Loucy (cell line): ENCODE measurements around the gene HAL.

Experiments
- H2AFZ ChIP-seq: fragments of 200-600 bp; sonication (generic); 2 replicates; pipeline ENCODE4 v1.6.0; 2016; ENCODE audit warnings: antibody characterized with exemption, mild to moderate bottlenecking, low read length, moderate library complexity
- H3F3A ChIP-seq: fragments of 200-600 bp; 2 replicates; pipeline ENCODE4 v1.6.0; 2016; ENCODE audit warnings: antibody characterized with exemption, low read depth, mild to moderate bottlenecking
- H3K27me3 ChIP-seq: fragments of 200-600 bp; sonication (generic); 2 replicates; pipeline ENCODE4 v1.6.1; 2014; ENCODE audit warnings: low read length, mild to moderate bottlenecking; ENCODE audit not compliant: insufficient read depth, poor library complexity, severe bottlenecking
- H3K36me3 ChIP-seq: fragments of 200-600 bp; sonication (generic); 2 replicates; pipeline ENCODE4 v1.6.1; 2016; ENCODE audit warnings: low read length; ENCODE audit not compliant: insufficient read depth
- H3K4me1 ChIP-seq: fragments of 200-600 bp; sonication (generic); 2 replicates; pipeline ENCODE4 v1.5.1; 2014; ENCODE audit warnings: low read length, mild to moderate bottlenecking; ENCODE audit not compliant: insufficient read depth, poor library complexity, severe bottlenecking
- H3K4me2 ChIP-seq: fragments of 200-600 bp; sonication (generic); 2 replicates; pipeline ENCODE4 v1.6.0; 2014; ENCODE audit warnings: antibody characterized with exemption, low read length, low read depth, mild to moderate bottlenecking; ENCODE audit not compliant: poor library complexity, severe bottlenecking
- H3K4me3 ChIP-seq: fragments of 200-600 bp; sonication (generic); 2 replicates; pipeline ENCODE4 v1.5.1; 2014; ENCODE audit warnings: low read length, mild to moderate bottlenecking, mixed read lengths; ENCODE audit not compliant: poor library complexity, severe bottlenecking
- H3K79me2 ChIP-seq: fragments of 200-600 bp; sonication (generic); 2 replicates; pipeline ENCODE4 v1.6.1; 2014; ENCODE audit warnings: low read length; ENCODE audit not compliant: insufficient read depth
- H3K9ac ChIP-seq: fragments of 200-600 bp; sonication (generic); 2 replicates; pipeline ENCODE4 v1.6.0; 2014; ENCODE audit warnings: mild to moderate bottlenecking, low read depth, low read length, moderate library complexity; ENCODE audit not compliant: poor library complexity, severe bottlenecking
- H3K9me2 ChIP-seq: fragments of 200-600 bp; sonication (generic); replicated peaks from 2 replicates; pipeline ENCODE4 v1.6.1; 2016; ENCODE audit warnings: low read depth, low read length, mixed read lengths
- H3K9me3 ChIP-seq: fragments of 200-600 bp; sonication (generic); 2 replicates; pipeline ENCODE4 v1.6.1; 2014; ENCODE audit warnings: mild to moderate bottlenecking, antibody characterized with exemption, low read length, low read depth; ENCODE audit not compliant: insufficient read depth
- H4K20me1 ChIP-seq: fragments of 200-600 bp; sonication (generic); 2 replicates; pipeline ENCODE4 v1.6.0; 2014; ENCODE audit warnings: antibody characterized with exemption, low read length, mild to moderate bottlenecking; ENCODE audit not compliant: insufficient read depth, poor library complexity, severe bottlenecking
- EZH2phosphoT487 ChIP-seq: fragments of 200-600 bp; IDR thresholded peaks from 2 replicates; pipeline ENCODE4 v1.6.1; 2018; ENCODE audit warnings: antibody characterized with exemption, mild to moderate bottlenecking, moderate library complexity, borderline replicate concordance
- TF ChIP-seq, protein P1 (sequence below): fragments of 200-600 bp; sonication (generic); conservative IDR thresholded peaks from 2 replicates; pipeline ENCODE4 v1.5.1; 2014; ENCODE audit warnings: mild to moderate bottlenecking, antibody characterized with exemption, low read length

Gene HAL

DNA sequence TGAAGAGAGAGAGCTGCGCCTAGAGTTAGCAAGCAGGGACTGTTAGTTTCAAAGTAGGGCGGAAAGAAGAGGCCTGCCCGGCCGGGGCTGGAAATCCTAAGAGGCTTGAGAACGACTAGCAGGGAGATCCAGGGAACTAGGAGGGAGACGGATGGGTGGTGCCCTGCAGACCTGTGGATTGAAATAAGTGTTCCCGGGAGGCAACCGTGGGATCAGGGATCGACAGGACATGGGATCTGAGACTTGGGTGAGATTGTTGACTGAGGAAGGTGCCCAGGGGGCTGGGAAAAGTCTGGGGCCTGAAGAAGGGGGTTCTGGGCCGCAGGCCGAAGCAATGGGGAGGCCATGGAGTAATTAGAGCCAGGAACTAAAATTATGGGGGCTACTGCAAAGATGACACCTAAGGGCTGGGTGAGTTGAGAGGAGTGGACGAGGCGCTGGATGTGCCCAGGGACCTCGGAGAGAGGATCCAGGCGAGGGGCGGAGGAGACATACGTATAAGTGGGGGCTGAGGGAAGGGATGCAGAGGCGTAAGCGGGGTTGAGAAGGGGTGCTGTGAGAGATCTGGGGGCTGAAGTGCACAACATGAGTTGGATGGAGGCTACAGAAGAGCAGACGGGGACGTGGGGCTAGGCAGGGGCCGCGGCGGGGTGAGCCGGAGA is 38.6 kb upstream of the HAL start:
- no peaks in the 10 kb centered on the region for H3F3A ChIP-seq
- no peaks in the 10 kb centered on the region for H3K27me3 ChIP-seq
- no peaks in the 10 kb centered on the region for H3K36me3 ChIP-seq
- peaks cover 33% of the 10 kb centered on the region for H3K4me1 ChIP-seq
- H3K4me2 ChIP-seq, result peak overlapping the region; percentile 87
- H4K20me1 ChIP-seq, result peaks cover 8% of the 10 kb centered on the region
- H2AFZ ChIP-seq, result peak overlapping the region; percentile 92
- peaks cover 28% of the 10 kb centered on the region for H3K79me2 ChIP-seq
- peak overlapping the region; percentile 92 for H3K4me3 ChIP-seq
- TF ChIP-seq, protein P1, sequence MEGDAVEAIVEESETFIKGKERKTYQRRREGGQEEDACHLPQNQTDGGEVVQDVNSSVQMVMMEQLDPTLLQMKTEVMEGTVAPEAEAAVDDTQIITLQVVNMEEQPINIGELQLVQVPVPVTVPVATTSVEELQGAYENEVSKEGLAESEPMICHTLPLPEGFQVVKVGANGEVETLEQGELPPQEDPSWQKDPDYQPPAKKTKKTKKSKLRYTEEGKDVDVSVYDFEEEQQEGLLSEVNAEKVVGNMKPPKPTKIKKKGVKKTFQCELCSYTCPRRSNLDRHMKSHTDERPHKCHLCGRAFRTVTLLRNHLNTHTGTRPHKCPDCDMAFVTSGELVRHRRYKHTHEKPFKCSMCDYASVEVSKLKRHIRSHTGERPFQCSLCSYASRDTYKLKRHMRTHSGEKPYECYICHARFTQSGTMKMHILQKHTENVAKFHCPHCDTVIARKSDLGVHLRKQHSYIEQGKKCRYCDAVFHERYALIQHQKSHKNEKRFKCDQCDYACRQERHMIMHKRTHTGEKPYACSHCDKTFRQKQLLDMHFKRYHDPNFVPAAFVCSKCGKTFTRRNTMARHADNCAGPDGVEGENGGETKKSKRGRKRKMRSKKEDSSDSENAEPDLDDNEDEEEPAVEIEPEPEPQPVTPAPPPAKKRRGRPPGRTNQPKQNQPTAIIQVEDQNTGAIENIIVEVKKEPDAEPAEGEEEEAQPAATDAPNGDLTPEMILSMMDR, result no peak
- no peak for TF ChIP-seq EZH2phosphoT487
- peak overlapping the region; percentile 78 for H3K9ac ChIP-seq
- H3K9me3 ChIP-seq, result no peaks in the 10 kb centered on the region
- H3K9me2 ChIP-seq, result no peaks in the 10 kb centered on the region

DNA sequence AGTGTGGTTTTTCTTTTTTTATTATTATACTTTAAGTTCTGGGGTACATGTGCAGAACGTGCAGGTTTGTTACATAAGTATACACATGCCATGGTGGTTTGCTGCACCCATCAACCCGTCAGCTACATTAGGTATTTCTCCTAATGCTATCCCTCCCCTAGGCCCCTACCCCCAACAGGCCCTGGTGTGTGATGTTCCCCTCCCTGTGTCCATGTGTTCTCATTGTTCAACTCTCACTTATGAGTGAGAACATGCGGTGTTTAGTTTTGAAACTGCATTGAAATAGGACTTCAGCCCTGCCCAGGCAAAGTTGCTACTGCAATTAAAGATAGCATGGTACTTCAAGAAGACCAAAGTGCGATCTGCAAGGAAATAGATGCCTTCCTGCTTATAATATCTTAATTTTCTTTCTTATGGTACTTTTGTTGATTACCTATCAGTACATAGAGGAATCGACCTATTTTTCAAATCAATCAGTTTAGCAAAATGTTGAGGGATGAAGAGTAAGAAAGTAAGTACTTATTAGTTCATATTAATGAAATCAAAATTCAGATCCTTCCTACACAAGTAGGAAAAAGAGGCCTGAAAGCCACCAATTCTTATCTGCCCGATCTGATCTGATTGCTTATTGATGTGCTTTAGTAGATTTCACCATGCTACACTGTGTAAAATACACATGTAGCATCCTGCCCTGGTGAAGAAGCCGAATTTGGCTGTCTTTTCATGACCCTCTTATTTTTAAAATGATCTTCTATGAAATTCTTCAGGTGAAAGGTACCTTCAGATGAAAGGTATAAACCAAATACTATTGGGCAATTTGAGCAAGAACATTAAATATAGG is 37.6 kb upstream of the HAL start:
- H3K4me1 ChIP-seq, result peaks cover 37% of the 10 kb centered on the region

DNA sequence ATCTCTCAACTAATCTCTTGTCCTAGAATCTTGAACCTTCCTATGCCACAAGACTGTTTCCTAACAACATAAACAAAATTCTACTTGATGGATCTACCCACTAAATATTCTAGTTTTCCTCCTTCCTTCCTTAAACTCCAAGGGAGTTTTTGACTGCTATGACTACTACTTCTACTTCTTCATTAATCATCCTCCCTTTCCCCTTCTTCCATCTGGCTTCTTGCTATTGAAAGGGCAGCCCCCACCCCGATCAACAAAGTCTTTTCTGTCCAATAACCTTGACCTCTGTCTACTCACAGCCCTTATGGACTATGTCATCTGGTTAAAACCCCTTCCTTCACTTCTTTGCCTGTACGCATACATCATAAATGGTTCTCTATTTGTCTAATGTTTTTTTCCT is 33.7 kb upstream of the HAL start:
- peaks cover 26% of the 10 kb centered on the region for H3K79me2 ChIP-seq
- no peak overlapping the region for H3K9ac ChIP-seq
- H3K27me3 ChIP-seq, result no peaks in the 10 kb centered on the region
- no peaks in the 10 kb centered on the region for H3K9me3 ChIP-seq
- no peak overlapping the region for H3K4me3 ChIP-seq
- peaks cover 10% of the 10 kb centered on the region; the same call in 1 of the 2 replicates for H3K36me3 ChIP-seq
- no peak overlapping the region for H2AFZ ChIP-seq
- H3K9me2 ChIP-seq, result no peaks in the 10 kb centered on the region
- H4K20me1 ChIP-seq, result peaks cover 6% of the 10 kb centered on the region
- TF ChIP-seq, protein P1, result no peak
- TF ChIP-seq EZH2phosphoT487, result no peak
- H3K4me1 ChIP-seq, result peaks cover 30% of the 10 kb centered on the region
- H3F3A ChIP-seq, result no peaks in the 10 kb centered on the region
- peak overlapping the region; percentile 87 for H3K4me2 ChIP-seq

More for the DNA sequence above, 37.6 kb upstream of the HAL start:
- no peaks in the 10 kb centered on the region for H3K36me3 ChIP-seq
- H3K4me2 ChIP-seq, result peak overlapping the region; percentile 87
- H3F3A ChIP-seq, result no peaks in the 10 kb centered on the region
- H4K20me1 ChIP-seq, result peaks cover 8% of the 10 kb centered on the region
- H3K79me2 ChIP-seq, result peaks cover 28% of the 10 kb centered on the region
- H3K27me3 ChIP-seq, result no peaks in the 10 kb centered on the region
- H3K4me3 ChIP-seq, result peak overlapping the region; percentile 92
- no peaks in the 10 kb centered on the region for H3K9me3 ChIP-seq
- TF ChIP-seq, protein P1, result no peak
- TF ChIP-seq EZH2phosphoT487, result no peak
- H3K9ac ChIP-seq, result peak overlapping the region; percentile 78
- H3K9me2 ChIP-seq, result no peaks in the 10 kb centered on the region
- no peak overlapping the region for H2AFZ ChIP-seq
